Right lobe of liver (tissue), 6 donors: ENCODE results near the gene KLF14. TPM values are rescaled to one million over a fixed set of nuclear protein-coding genes. Genes with fewer than 3 reads are reported as not detected.
A peak's percentile ranks its signal among the peaks of the same experiment; 100 is the strongest.

Experiments
- ATAC-seq, 4 donors: fragments of 200-7000 bp; cut with Tn5 transposase; one replicate each; pipeline ENCODE4 v1.9.1; 2020; ENCODE audit warnings: mild to moderate bottlenecking in 4 of 4, moderate library complexity in 4 of 4
- DNase-seq, 3 donors: peaks; one replicate each; pipeline ENCODE4 v3.0.0-alpha.2; 2020
- H3K27ac ChIP-seq, 3 donors: fragments of 200-600 bp; one replicate each; pipeline ENCODE4 v1.8.0; 2022
- H3K27me3 ChIP-seq, 2 donors: fragments of 200-600 bp; one replicate each; pipeline ENCODE4 v1.8.0; 2022
- H3K36me3 ChIP-seq, 4 donors: fragments of 200-600 bp; sonication (generic) in 1 of 4; one replicate each; pipeline versions ENCODE4 v1.5.1 to v1.8.0; 2017 to 2022; ENCODE audit warnings: control low read depth in 1 of 4
- H3K4me1 ChIP-seq, 4 donors: fragments of 200-600 bp; sonication (generic) in 1 of 4; one replicate each; pipeline versions ENCODE4 v1.5.1 to v1.8.0; 2017 to 2022; ENCODE audit warnings: control low read depth in 1 of 4
- H3K4me3 ChIP-seq, 3 donors: fragments of 200-600 bp; one replicate each; pipeline ENCODE4 v1.8.0; 2022
- H3K9me3 ChIP-seq, 4 donors: fragments of 200-600 bp; sonication (generic) in 1 of 4; one replicate each; pipeline versions ENCODE4 v1.5.1 to v1.8.0; 2017 to 2022; ENCODE audit warnings: control low read depth in 1 of 4
- CTCF ChIP-seq, 4 donors: fragments of 200-600 bp in 3 of 4; fragments of 450-650 bp in 1 of 4; IDR thresholded peaks; one replicate each; pipeline versions ENCODE4 v1.5.1 to v1.8.0; 2016 to 2022; ENCODE audit warnings: antibody characterized with exemption in 4 of 4, mild to moderate bottlenecking in 2 of 4
- POLR2A ChIP-seq: fragments of 450-650 bp; IDR thresholded peaks from one replicate; pipeline ENCODE4 v1.6.1; 2017; ENCODE audit warnings: antibody characterized with exemption, mild to moderate bottlenecking
- WGBS: methylation state at CpG from one replicate; pipeline ENCODE4 v1.1.6; 2018; ENCODE audit warnings: low coverage, low lambda C conversion rate; ENCODE audit not compliant: insufficient coverage; ENCODE audit errors: missing lambda C conversion rate; 5-methylcytosine and 5-hydroxymethylcytosine counted together
- intact Hi-C, 2 donors: fragments of 100-400 bp; cut with DNase I; formaldehyde crosslinking; loops; one replicate each; pipeline versions ENCODE4 v1.11.2 to v1.14.1; 2022
- total RNA-seq, 6 experiments: library from RNA; depleted of rRNA in 2 of 6; stranded (reverse); fragments of >200 nt in 2 of 6; fragmentation: NEBNext Ultra II Directional in 3 of 6; extraction: Animal tissue kit (Norgen Biotek cat#: 25700) in 3 of 6; gene quantifications; one replicate each; pipeline versions ENCODE4 v1.1.0 to v1.2.4, GENCODE V29; 2016 to 2023
- donor health status: DM: no; HTN: yes; CAD: no.
- donor health status: DM: no; HTN: no; CAD: no.
- donor health status: DM: no; HTN: no; CAD: no.
- donor health status: DM: no; HTN: yes; CAD: no.
- donor health status: DM: no; HTN: yes; CAD: no.

The KLF14 gene
- total RNA-seq, 6 experiments from 2014 or later = not detected

- intact Hi-C loops = no loop called here
- 11% methylated on average over 13 of the region's 13 CpGs for WGBS
- Histone ChIP-seq H3K27me3 (peaks cover 5 to 29% of the 10 kb centered on the region in 2 donors), H3K4me3 (peak overlapping the region; percentile 19 to 46 (median 40)), H3K9me3 (peaks cover 0 to 7% (median 5%) of the 10 kb centered on the region in 4 donors), H3K27ac (no peak overlapping the region), H3K4me1 (peaks cover 0 to 6% (median 0%) of the 10 kb centered on the region in 4 donors), H3K36me3 (no peaks in the 10 kb centered on the region)
- DNase-seq (no peak), ATAC-seq (no peak)
- TF ChIP-seq POLR2A = no peak
- TF ChIP-seq CTCF (IDR thresholded peaks at IDR 0.05) = no peak
These were observed 1.1 kb upstream of the KLF14 start for GRCh38 chr7:130734815-130735716.

DNA sequence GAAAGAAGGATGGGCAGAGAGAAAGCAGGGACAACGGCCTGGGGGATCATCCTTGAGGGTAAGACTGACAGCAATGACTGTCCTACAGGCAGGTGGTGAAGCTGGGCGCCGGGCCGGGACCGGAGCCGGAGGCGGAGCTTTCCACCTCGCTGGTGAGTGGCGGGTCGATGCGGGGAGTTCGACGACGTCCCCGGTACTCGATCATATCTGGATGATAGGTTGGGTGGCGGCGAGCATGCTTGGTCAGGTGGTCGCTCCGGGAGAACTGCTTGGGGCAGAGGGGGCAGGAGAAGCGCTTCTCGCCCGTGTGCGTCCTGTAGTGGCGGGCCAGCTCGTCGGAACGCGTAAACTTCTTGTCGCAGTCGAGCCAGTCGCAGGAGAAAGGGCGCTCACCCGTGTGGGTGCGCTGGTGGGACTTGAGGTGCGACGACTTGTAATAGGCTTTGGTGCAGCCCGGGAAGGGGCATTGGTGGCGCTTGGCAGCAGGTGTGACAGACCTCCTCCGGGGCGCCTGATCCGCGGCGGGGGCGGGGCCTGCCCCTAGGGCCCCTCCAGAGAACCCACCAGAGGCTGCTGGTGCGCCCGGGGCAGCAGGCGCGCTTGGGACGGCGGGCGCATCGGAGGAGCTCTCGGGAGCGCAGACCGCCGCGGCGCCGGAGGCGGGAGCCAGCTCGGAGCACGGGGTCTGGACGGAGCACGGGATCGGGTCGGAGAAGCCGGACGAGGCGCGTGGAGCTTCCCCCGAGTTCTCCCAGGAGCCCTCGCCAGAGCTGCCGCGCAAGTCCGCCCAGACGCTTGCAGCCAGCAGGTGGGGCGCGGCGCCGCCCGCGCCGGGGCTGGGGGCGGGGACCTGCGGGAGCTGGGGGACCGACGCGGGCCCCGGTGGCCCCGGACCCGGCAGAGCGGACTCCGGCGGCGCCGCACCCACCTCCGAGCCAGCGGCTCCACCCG is 752 bp downstream of the KLF14 start:
- intact Hi-C loops = no loop called here
- H3K27me3 ChIP-seq = peaks cover 5 to 29% of the 10 kb centered on the region in 2 donors
- peak in 2 of 3 donors; percentile 35 to 60 for DNase-seq

GRCh38 chr7:130723784-130724183 is 10.2 kb downstream of the KLF14 start:
- ATAC-seq = no peak

More for the DNA sequence above, 752 bp downstream of the KLF14 start:
- TF ChIP-seq POLR2A = no peak
- peak in 1 of 4 donors; percentile 7 for TF ChIP-seq CTCF (IDR thresholded peaks at IDR 0.05)
- peaks cover 0 to 6% (median 0%) of the 10 kb centered on the region in 4 donors for H3K4me1 ChIP-seq
- peaks cover 0 to 7% (median 5%) of the 10 kb centered on the region in 4 donors for H3K9me3 ChIP-seq
- H3K4me3 ChIP-seq = peak overlapping the region in 1 of 3 donors; percentile 46
- peak; percentile 58 to 60 (median 60) for ATAC-seq
- WGBS = 12% methylated on average over 12 of the region's 100 CpGs
- H3K36me3 ChIP-seq = no peaks in the 10 kb centered on the region
- H3K27ac ChIP-seq = no peak overlapping the region

More at GRCh38 chr7:130723784-130724183, 10.2 kb downstream of the KLF14 start:
- 89% methylated on average over 4 of the region's 4 CpGs for WGBS
- Histone ChIP-seq H3K27ac (no peak overlapping the region), H3K4me3 (no peak overlapping the region), H3K9me3 (no peaks in the 10 kb centered on the region), H3K4me1 (no peaks in the 10 kb centered on the region), H3K27me3 (no peaks in the 10 kb centered on the region), H3K36me3 (no peaks in the 10 kb centered on the region)
- DNase-seq = no peak
- intact Hi-C loops = no loop called here
- no peak for TF ChIP-seq POLR2A
- no peak for TF ChIP-seq CTCF (IDR thresholded peaks at IDR 0.05)
